Activated CD4-positive, CD25-positive, alpha-beta regulatory T cell (primary cell): Measurements from ENCODE around the gene NCAPD3.

Experiments
- DNase-seq, 4 experiments: peaks; one replicate each; lab custom pipeline; 2025; lab: John Stamatoyannopoulos, UW

The NCAPD3 gene

DNA sequence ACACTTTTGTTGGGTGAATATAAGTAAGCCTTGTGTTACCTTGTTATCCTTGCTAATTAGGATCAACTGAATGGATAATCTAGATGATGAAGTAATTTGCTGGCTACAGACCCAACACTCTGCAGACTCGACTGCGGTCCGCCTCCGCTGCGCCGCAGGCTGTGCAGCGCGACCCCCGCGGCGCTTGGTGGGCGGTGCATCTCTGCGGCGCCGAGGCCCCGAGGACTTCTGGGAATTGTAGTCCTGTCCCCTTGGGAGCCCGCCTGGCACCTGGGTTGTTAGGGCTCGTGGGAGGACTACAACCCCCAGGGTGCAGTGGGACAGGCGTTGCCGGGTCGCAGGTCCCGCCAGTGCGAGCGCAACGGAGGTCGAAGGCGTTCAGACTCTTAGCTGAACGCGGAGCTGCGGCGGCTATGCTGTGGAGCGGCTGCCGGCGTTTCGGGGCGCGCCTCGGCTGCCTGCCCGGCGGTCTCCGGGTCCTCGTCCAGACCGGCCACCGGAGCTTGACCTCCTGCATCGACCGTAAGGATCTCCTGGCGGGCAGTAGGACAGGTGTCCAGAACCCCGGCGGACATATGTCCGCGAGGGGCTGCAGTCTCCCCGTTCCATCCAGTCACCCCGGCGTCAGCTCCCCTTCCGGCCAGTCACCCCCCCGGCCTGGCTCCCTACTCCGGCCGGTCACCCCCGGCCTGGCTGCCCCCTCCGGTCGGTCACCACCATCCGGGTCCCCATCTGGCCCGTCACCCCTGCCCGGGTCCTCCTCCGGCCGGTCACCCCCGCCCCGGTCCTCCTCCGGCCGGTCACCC lies 29.6 kb upstream of the NCAPD3 start, which contains the start of the genes ACAD8 and THYN1:
ACAD8 (plus strand) TSS at position 381 of the 806 bp plus-strand sequence; CDS start at position 414, 33 bp downstream.
THYN1 (minus strand) TSS at position 165 of the 806 bp plus-strand sequence. CDS start 470 bp downstream, outside the sequence.
- DNase-seq: peak; percentile 92 to 95 (median 93)

DNA sequence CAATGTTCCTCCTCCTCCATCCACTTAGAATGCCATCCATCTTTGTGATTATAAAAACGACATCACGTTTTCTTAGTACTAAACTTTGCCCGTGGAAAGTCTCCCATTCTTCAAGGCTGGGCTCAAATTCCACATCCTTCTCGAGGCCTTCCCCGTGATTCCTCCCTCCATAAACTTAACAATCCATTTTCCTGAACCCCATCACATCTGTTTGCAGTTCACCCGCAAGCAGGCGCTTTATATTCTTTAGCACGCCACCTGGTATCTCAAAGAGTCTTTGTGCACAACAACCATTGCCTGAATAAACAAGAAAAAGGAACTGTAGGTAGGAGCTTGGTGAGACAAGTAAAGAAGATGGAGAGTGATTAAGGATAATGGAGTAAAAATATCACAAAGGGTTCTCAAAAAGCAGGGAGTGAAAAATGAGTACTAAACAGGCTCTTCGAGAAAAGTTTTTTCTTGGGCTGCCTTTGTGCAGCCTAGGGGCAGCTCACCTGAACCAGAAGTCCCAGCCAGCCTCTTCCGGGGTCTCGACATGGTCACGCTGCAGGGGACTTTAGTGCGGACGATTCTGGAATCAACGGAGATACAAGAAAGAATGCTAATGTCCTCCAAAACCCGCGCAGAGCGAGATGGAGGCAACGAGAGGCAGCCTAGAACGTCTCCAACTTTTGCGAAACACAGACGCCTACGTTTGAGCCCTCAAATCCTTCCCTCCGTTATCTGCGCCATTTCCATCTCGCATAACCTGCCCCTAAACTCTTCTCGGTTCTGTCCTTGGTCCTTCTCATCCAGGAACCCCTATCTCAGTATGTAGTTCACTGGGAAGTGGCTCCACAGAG lies 28.8 kb upstream of the NCAPD3 start:
- no peak for DNase-seq

DNA sequence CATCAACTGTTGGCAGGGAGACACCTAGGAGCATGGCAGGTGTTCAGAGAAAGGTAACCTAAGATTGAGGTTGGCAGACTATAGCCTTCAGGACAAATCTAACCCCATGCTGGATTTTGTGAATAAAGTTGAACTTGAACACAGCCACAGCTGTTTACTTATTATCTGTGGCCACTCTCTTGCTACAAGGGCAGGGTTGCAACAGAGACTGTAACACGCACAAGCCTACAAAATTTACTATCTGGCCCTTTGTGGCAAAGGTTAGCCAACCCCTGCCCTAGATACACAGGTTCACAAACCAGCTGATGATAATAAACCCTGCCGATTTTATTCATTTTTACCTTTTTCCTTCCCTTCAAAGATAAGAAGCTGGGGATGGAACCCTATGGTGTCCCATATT lies 26.9 kb upstream of the NCAPD3 start:
- no peak for DNase-seq

DNA sequence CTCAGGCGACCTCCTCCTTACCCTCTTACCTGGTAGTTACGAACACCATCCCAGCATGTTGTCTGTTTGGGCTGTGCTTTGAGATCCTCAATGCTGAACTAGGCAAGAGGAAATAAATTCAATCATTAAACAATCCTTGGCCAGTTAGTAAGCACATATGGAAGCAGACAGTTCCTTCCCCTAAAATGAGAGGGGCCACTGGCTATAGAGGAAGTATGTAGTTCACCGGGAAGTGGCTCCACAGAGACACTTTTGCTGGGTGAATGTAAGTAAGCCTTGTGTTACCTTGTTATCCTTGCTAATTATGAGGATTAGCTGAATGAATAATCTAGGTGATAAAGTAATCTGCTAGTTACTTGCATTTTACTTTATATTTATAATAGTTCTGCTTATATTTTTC lies 26.5 kb upstream of the NCAPD3 start:
- DNase-seq: no peak

DNA sequence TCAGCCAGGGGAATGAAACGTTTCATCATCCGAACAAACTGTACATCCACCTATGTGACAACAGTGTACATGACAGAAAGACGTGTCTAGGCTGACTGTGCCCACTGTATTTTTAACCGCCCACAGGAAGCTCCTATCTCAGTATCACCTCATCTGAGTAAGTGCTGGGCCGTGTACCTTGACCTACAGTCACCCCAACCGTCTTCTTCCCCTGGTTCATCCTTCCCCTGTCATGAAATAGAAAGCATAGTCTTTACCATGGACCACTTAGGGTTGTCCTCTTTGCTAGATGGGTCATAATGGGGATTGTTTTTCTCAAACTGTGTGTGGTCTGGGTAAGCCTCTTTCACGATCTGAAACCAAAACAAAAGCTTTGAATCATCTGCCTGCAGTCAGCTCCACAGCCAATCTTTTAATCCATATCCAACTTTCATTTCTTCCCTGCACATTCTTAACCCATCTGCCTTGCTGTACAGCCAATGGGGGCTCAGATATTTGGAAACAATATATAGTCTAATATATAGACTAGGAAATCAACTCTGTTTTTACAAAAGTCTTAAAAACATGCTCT lies 25.2 kb upstream of the NCAPD3 start:
- DNase-seq: no peak

DNA sequence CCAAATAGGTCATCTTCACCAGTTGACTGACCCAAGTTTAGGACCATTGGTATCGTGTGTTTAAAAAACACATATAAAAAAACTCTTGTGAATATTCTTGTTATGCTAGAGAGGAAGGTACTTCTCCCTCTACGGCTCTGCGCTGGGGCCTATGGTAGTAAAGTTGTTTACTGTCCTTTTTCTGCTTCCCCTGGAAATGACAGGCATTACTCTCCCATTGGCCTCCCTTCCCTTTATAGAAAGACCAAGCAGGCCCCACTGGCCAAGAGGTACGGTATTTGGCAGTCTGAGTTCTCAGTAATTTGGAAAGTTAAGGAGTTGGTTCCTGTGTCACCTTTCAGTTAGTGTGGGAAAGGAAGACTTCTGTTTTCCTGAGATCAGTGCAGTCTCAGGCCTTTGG lies 22.9 kb upstream of the NCAPD3 start:
- no peak for DNase-seq

DNA sequence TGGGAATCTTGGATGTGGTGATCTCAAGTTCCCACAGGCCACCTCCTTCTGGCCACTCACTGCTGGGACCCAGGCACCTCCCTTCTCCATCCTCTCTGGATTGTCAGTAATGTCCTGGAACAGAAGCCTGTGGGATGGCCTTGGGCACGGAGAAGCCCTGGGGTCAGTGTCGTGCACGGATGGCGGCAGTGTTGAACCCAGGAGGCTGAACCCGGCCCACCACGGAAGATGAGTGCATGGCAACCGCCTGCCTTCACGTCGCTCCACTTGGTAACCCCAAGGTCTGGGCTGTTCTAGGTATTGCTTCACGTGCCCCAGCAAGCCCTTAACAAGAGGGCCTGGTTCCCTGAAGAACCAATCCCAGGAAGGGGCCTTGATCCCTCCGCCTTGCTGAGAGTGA lies 22.3 kb upstream of the NCAPD3 start:
- DNase-seq: no peak

DNA sequence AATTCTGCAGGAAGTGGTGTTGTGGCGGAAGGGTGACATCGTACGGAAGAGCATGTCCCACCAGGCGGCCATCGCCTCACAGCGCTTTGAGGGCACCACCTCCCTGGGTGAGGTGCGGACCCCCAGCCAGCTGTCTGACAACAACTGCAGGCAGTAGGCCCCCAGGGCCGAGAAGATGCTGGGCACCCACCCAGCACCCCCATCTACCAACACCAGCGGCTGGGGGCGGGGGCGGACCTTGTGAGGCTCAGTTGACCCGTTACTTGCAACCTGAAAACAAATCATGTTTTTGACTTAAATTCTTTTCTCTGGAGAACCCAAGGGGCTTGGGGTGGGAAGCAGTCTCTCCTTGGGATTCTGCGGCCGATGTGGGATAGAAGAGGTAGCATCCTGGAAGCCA lies 21.7 kb upstream of the NCAPD3 start:
- DNase-seq: no peak

DNA sequence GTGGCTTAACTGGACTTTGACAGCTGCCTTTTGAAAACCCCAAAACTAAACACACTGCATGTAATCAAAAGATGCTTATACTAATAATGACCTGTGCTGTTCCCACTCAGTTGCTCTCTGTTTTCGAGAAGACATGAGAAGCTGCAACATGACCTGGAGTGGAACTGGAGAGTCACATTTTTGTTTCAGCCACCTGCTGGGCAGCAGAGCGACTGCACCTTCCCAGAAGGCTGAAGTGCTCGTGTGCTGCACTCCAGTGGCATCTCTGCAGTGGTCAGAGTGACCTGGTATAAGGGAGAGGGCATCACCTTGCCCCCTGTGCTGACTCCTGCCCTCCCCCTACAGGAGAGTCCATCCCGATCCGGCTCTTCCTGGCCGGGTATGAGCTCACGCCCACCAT lies 20.8 kb upstream of the NCAPD3 start:
- no peak for DNase-seq

DNA sequence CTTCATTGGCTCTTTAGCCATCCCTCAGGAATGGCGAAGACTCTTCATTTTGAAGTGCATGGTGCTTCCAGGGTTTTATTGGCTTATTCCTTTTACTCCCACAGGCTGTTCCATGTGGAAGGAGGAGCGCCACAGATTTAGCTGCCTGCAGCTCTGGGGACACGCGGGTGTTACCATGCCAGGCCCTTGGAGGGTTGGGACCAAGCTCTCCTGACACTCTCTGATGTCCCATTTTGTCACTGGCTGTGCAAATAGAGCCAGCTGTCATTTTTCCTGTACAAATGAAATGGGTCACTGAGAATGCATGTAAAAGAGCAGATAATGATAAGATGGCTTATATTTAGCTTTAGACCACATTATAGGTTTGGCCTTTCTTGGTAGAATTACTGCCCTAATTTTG lies 20.1 kb upstream of the NCAPD3 start:
- DNase-seq: no peak

DNA sequence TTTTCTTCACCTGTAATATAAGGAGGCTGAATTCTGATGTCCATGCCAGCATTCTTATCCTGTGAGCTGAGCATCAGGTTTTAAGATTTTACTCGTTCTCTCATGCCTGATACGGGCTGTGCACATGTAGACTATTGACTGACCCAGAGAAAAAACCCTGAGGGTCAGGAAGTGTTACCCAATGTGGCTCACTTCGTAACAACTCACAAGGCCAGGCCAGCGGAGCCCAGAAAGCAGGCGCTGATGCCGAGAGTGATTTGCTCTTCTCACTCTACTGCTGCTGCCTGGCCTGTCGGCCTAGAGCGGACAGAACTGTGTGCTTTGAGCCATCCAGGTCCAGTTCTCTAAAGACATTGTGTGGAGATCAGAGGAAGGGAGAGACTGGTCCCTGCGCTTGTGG lies 18.6 kb upstream of the NCAPD3 start:
- no peak for DNase-seq

DNA sequence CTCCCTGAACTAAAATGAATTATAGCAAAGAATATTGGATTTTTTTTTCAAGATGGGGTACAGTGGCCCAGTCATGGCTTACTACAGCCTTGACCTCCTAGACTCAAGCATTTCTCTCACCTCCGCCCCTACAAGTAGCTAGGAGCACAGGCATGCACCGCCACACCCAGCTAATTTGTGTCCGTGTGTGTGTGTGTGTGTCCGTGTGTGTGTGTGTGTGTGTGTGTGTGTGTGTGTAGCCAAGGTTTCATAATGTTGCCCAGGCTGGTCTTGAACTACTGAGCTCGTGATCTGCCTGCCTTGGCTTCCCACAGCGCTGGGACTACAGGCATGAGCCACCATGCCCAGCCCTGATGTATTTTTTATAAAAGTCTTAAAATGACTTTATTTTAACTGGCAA lies 16.8 kb upstream of the NCAPD3 start:
- DNase-seq: no peak

DNA sequence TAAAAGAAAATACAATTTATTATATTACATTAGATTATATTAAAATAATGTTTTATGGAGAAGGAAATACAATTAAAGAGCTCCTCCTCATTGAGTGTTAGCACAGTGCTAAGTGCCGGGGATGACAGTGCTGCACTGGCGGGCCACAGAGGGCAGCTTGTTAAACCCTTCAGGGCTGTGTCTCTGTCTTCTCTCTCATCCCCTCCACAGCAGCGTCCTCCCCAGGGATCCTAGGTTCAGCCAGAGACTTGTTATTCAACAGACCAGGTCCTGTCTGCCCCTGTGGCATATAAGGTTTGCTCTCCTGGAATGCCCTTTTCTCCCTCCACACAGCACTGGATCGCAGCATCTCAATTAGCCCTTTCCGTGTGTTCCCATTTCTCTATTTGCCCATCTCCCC lies 15.2 kb upstream of the NCAPD3 start:
- no peak for DNase-seq

DNA sequence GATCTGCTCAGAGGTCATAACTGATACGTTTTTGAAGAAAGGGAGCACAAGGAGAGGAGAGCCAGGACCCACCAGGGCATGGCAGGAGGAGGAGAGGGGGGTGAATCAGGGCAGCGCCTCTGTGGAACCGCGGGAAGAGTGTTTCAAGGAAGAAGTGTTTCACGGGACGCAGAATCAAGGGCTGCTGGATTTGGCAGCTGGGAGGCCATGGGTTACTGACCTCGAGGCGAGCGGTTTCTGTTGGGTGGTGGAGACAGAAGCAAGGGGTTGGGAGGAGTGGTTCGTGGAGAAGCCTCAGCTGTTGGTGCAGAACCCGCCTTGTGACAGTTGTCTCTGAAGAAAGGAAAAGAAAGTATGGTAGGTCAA lies 13.8 kb upstream of the NCAPD3 start:
- DNase-seq: no peak

DNA sequence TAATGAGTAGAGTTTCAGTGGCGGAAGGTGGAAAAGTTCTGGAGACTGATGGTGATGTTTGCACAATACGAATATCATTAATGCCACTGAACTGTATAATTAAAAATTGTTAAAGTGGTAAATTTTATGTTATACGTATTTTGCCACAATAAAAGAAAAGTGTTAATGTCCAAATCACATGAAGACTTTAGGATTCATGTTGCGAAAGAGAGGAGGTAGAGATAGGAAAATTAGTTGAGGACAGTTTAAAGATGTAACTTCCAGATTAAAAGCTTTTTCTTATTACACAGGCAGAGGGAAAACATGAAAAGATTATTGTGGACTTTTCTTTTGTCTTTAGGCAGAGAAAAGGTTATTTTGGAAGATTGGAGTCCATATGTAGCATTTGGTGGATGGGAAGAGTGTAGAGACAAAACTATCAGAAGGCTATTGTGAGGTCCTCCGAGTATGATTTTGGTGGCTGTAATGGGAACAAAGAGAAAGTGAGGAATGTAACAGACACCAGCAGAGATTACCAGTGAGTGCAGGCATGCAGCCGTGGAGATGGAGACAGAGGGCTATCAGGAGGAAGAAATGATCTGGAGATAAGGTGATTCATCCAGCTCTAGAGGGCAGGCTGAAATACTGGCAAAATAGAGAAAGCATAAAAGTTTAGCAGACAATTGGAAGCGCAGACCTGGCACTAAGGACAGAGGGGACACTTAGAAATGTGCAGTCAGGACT lies 13.2 kb upstream of the NCAPD3 start:
- no peak for DNase-seq

DNA sequence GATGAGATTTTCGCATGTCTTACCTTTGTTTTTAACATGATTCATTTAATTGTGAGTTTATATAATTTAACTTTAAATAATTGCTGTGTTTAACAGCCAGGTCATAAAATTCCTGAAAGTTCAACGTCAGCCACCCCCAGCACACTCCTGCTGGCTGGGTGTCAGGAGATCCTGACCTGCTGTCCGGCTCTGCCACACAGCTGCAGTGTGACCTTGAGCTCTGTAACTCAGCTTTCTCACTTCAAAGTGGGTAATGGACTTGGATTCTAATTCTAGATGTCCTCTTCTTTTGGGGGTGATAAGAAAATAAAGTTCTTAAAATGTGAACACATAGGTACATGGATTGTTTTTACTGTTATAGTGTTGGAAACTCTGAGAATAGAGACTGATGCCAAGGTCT lies 11.6 kb upstream of the NCAPD3 start:
- no peak for DNase-seq

DNA sequence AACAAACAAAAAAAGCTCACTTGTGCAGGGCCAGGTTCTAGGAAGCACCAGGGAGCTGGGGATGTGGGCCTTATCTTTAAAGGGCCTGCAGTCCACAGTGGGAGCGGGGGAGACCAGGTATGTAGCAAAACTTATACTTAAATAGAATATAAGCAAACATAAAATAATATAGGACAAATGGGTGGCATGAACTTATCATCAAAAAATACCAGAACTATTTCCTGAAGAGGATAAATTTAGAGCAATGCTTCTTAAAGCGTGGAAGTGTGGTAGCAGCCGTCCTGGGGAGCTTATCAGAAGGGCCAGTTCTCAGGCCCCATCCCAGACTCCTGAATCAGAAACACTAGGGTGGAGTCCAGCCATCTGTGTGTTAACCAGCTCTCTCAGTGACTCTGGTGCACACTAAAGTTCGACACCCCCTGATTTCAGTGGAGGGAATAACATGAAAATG lies 10.0 kb upstream of the NCAPD3 start:
- no peak for DNase-seq

DNA sequence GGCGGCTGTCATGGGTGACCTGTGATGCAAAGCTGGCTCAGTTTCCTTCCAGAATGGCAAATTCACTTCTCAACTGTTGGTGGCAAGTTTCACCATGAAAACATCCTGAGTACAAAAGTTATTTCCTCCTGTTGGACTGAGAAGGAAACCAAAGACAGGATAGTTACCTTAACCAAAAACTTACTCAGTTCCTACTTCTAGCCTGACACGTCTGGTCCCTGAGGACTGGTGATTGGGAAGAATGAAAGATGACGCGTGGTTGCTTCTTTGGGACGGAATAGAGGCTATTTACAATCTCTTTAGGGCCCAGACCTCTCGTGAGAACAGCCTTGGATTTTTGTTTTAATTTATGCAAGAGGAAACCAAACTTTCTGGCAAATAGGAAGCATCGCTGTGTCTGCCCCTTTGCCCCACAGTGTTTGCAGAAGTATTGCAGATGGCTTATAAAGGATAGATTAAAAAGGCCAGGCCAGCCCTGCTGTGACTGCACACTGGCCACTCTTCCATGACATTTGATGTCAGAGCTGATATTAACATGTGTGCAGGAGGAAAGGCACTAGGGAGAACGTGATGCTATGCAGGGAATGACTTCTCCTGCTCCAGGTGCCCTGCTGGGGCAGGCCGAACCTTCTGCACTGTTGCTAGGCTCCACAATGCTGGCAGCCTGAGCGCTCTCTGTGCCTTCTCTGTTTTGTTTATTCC lies 8.3 kb upstream of the NCAPD3 start:
- no peak for DNase-seq

DNA sequence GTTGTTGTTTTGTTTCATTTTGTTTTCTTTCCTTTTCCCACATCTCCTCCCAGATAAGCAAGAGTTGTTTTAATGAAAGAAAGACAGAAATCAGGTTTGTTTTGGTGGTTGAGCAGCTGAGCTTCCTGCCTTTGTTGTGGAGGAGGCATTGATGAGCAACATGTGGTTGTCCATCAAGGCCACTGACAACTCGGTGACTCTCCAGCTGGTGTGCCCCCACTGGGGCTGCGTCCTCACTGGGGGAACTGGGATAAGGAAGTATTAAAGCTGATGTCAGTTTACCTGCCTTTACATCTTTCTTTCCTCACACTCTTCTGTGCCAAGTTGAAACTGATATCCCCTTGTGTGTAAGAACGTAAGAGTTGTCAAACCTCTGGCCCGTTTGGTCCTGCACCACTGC lies 6.6 kb upstream of the NCAPD3 start:
- DNase-seq: no peak

DNA sequence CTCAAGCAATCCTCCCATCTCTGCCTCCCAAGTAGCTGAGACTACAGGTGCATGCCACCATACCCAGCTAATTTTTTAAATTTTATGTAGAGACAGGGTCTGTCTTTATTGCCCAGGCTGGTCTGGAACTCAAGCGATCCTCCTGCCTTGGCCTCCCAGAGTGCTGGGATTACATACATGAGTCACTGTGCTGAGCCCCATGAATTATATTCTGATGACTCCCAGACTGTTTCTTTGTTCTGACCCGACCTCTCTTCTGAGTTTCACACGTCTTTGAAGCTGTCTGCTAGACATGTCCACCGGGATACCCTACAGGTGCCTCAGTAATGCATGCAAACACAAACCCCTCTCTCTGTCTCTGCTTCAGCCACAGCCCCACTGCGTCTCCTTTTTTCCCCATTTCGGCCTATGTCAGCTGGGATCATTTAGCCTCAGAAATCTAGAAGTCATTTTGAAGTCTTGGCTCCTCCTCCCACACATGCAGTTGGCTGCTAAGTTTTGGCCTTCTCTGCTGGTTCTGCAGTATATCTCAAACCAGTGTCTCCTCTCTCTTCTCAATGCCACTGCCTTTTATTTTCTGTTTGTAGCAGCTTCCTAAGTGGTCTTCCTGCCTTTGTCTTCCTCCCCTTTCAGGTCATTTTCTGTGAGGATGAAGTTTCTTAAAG lies 5.5 kb upstream of the NCAPD3 start:
- no peak for DNase-seq

DNA sequence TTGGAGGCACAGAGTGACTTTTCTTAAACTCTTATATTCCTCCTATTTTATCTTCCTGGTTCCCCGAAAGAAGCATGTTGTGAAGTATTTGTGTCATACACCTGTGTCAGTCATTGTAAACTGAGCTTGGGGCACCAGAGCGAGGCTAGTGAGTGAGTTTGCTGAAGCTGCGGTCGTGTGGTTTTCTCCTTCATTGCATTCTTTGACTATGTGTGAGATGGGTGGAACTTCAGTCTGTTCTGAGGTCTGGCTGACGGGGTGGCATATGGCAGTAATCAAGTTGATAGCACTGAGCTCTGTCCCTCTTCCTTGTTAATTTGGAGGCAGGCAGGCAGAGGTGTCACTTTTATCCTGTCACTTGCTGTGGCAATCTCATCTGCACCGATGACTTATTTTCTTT lies 4.9 kb upstream of the NCAPD3 start:
- DNase-seq: no peak
